Measurements from ENCODE around the gene TAF1B. TPM values are rescaled to one million over a fixed set of nuclear protein-coding genes. Genes with fewer than 3 reads are reported as not detected.
A peak's percentile ranks its signal among the peaks of the same experiment; 100 is the strongest.

The TAF1B gene
- total and polyA plus RNA-seq, 4 donors, result 16.7 to 43.5 (median 24.0) TPM

GRCh38 chr2:9799729-9800632 lies 43.3 kb upstream of the TAF1B start:
- Histone ChIP-seq H3K27ac (ENCODE audit: low read depth, low read length) (no peak overlapping the region), H3K36me3 (ENCODE audit: control insufficient read depth, insufficient read depth, low read length) (no peaks in the 10 kb centered on the region), H3K9me3 (ENCODE audit: control insufficient read depth, insufficient read depth, low read length) (no peaks in the 10 kb centered on the region), H3K27me3 (ENCODE audit: control insufficient read depth, insufficient read depth, low read length) (no peaks in the 10 kb centered on the region), H3K4me3 (ENCODE audit: low read depth, low read length) (no peak overlapping the region), H3K4me1 (ENCODE audit: control insufficient read depth, insufficient read depth, low read length) (peaks cover 40% of the 10 kb centered on the region)
- WGBS (ENCODE audit: insufficient coverage), result 28% methylated on average over 12 of the region's 14 CpGs
- peak; percentile 62 to 92 (median 70) for DNase-seq (ENCODE audit: low read depth in 4 of 6, low spot score in 6 of 6)

GRCh38 chr2:9800639-9800974 lies 42.7 kb upstream of the TAF1B start:
- DNase-seq (ENCODE audit: low read depth in 4 of 6, low spot score in 6 of 6), result no peak
- 91% methylated on average over 3 of the region's 5 CpGs for WGBS (ENCODE audit: insufficient coverage)
- H3K4me3 ChIP-seq (ENCODE audit: low read depth, low read length), result no peak overlapping the region
- H3K36me3 ChIP-seq (ENCODE audit: control insufficient read depth, insufficient read depth, low read length), result no peaks in the 10 kb centered on the region
- no peaks in the 10 kb centered on the region for H3K9me3 ChIP-seq (ENCODE audit: control insufficient read depth, insufficient read depth, low read length)
- H3K27me3 ChIP-seq (ENCODE audit: control insufficient read depth, insufficient read depth, low read length), result no peaks in the 10 kb centered on the region
- H3K4me1 ChIP-seq (ENCODE audit: control insufficient read depth, insufficient read depth, low read length), result peaks cover 42% of the 10 kb centered on the region
- no peak overlapping the region for H3K27ac ChIP-seq (ENCODE audit: low read depth, low read length)

GRCh38 chr2:9800975-9801726 lies 42.1 kb upstream of the TAF1B start:
- Histone ChIP-seq H3K27me3 (ENCODE audit: control insufficient read depth, insufficient read depth, low read length) (no peaks in the 10 kb centered on the region), H3K27ac (ENCODE audit: low read depth, low read length) (no peak overlapping the region), H3K4me3 (ENCODE audit: low read depth, low read length) (no peak overlapping the region), H3K36me3 (ENCODE audit: control insufficient read depth, insufficient read depth, low read length) (no peaks in the 10 kb centered on the region), H3K4me1 (ENCODE audit: control insufficient read depth, insufficient read depth, low read length) (peaks cover 47% of the 10 kb centered on the region), H3K9me3 (ENCODE audit: control insufficient read depth, insufficient read depth, low read length) (no peaks in the 10 kb centered on the region)
- no peak for DNase-seq (ENCODE audit: low read depth in 4 of 6, low spot score in 6 of 6)
- WGBS (ENCODE audit: insufficient coverage), result 82% methylated on average over 24 of the region's 25 CpGs

- no peak overlapping the region for H3K4me3 ChIP-seq (ENCODE audit: low read depth, low read length)
- peak in 1 of 6 donors; percentile 53 for DNase-seq (ENCODE audit: low read depth in 4 of 6, low spot score in 6 of 6)
- no peaks in the 10 kb centered on the region for H3K27me3 ChIP-seq (ENCODE audit: control insufficient read depth, insufficient read depth, low read length)
- H3K27ac ChIP-seq (ENCODE audit: low read depth, low read length), result peak overlapping the region; percentile 25
- 75% methylated on average over 8 of the region's 8 CpGs for WGBS (ENCODE audit: insufficient coverage)
- no peaks in the 10 kb centered on the region for H3K9me3 ChIP-seq (ENCODE audit: control insufficient read depth, insufficient read depth, low read length)
- no peaks in the 10 kb centered on the region for H3K36me3 ChIP-seq (ENCODE audit: control insufficient read depth, insufficient read depth, low read length)
- peaks cover 59% of the 10 kb centered on the region for H3K4me1 ChIP-seq (ENCODE audit: control insufficient read depth, insufficient read depth, low read length)
Observed at GRCh38 chr2:9802576-9802993, 40.7 kb upstream of the TAF1B start.

GRCh38 chr2:9803023-9803805 lies 40.1 kb upstream of the TAF1B start:
- no peaks in the 10 kb centered on the region for H3K9me3 ChIP-seq (ENCODE audit: control insufficient read depth, insufficient read depth, low read length)
- peaks cover 59% of the 10 kb centered on the region for H3K4me1 ChIP-seq (ENCODE audit: control insufficient read depth, insufficient read depth, low read length)
- H3K4me3 ChIP-seq (ENCODE audit: low read depth, low read length), result no peak overlapping the region
- no peaks in the 10 kb centered on the region for H3K27me3 ChIP-seq (ENCODE audit: control insufficient read depth, insufficient read depth, low read length)
- H3K36me3 ChIP-seq (ENCODE audit: control insufficient read depth, insufficient read depth, low read length), result no peaks in the 10 kb centered on the region
- peak overlapping the region; percentile 25 for H3K27ac ChIP-seq (ENCODE audit: low read depth, low read length)
- WGBS (ENCODE audit: insufficient coverage), result 79% methylated on average over 14 of the region's 17 CpGs
- no peak for DNase-seq (ENCODE audit: low read depth in 4 of 6, low spot score in 6 of 6)

GRCh38 chr2:9805435-9806297 lies 37.6 kb upstream of the TAF1B start:
- H3K27me3 ChIP-seq (ENCODE audit: control insufficient read depth, insufficient read depth, low read length), result no peaks in the 10 kb centered on the region
- H3K4me1 ChIP-seq (ENCODE audit: control insufficient read depth, insufficient read depth, low read length), result peaks cover 48% of the 10 kb centered on the region
- no peaks in the 10 kb centered on the region for H3K36me3 ChIP-seq (ENCODE audit: control insufficient read depth, insufficient read depth, low read length)
- no peak overlapping the region for H3K4me3 ChIP-seq (ENCODE audit: low read depth, low read length)
- no peak for DNase-seq (ENCODE audit: low read depth in 4 of 6, low spot score in 6 of 6)
- H3K9me3 ChIP-seq (ENCODE audit: control insufficient read depth, insufficient read depth, low read length), result no peaks in the 10 kb centered on the region
- H3K27ac ChIP-seq (ENCODE audit: low read depth, low read length), result no peak overlapping the region
- WGBS (ENCODE audit: insufficient coverage), result 54% methylated on average over 8 of the region's 8 CpGs

GRCh38 chr2:9806298-9806610 lies 37.0 kb upstream of the TAF1B start:
- no peak for DNase-seq (ENCODE audit: low read depth in 4 of 6, low spot score in 6 of 6)
- Histone ChIP-seq H3K36me3 (ENCODE audit: control insufficient read depth, insufficient read depth, low read length) (no peaks in the 10 kb centered on the region), H3K4me3 (ENCODE audit: low read depth, low read length) (no peak overlapping the region), H3K27ac (ENCODE audit: low read depth, low read length) (no peak overlapping the region), H3K27me3 (ENCODE audit: control insufficient read depth, insufficient read depth, low read length) (no peaks in the 10 kb centered on the region), H3K4me1 (ENCODE audit: control insufficient read depth, insufficient read depth, low read length) (peaks cover 42% of the 10 kb centered on the region), H3K9me3 (ENCODE audit: control insufficient read depth, insufficient read depth, low read length) (no peaks in the 10 kb centered on the region)
- WGBS (ENCODE audit: insufficient coverage), result 100% methylated on average over 1 of the region's 1 CpG

- Histone ChIP-seq H3K4me3 (ENCODE audit: low read depth, low read length) (no peak overlapping the region), H3K36me3 (ENCODE audit: control insufficient read depth, insufficient read depth, low read length) (no peaks in the 10 kb centered on the region), H3K4me1 (ENCODE audit: control insufficient read depth, insufficient read depth, low read length) (peaks cover 38% of the 10 kb centered on the region), H3K27ac (ENCODE audit: low read depth, low read length) (no peak overlapping the region), H3K9me3 (ENCODE audit: control insufficient read depth, insufficient read depth, low read length) (no peaks in the 10 kb centered on the region), H3K27me3 (ENCODE audit: control insufficient read depth, insufficient read depth, low read length) (no peaks in the 10 kb centered on the region)
- no peak for DNase-seq (ENCODE audit: low read depth in 4 of 6, low spot score in 6 of 6)
- WGBS (ENCODE audit: insufficient coverage), result 94% methylated on average over 12 of the region's 12 CpGs
Observed at GRCh38 chr2:9806656-9807055, 36.6 kb upstream of the TAF1B start.

- no peaks in the 10 kb centered on the region for H3K36me3 ChIP-seq (ENCODE audit: control insufficient read depth, insufficient read depth, low read length)
- peaks cover 34% of the 10 kb centered on the region for H3K4me1 ChIP-seq (ENCODE audit: control insufficient read depth, insufficient read depth, low read length)
- no peaks in the 10 kb centered on the region for H3K9me3 ChIP-seq (ENCODE audit: control insufficient read depth, insufficient read depth, low read length)
- no peak overlapping the region for H3K27ac ChIP-seq (ENCODE audit: low read depth, low read length)
- WGBS (ENCODE audit: insufficient coverage), result 78% methylated on average over 15 of the region's 15 CpGs
- H3K27me3 ChIP-seq (ENCODE audit: control insufficient read depth, insufficient read depth, low read length), result no peaks in the 10 kb centered on the region
- H3K4me3 ChIP-seq (ENCODE audit: low read depth, low read length), result no peak overlapping the region
- no peak for DNase-seq (ENCODE audit: low read depth in 4 of 6, low spot score in 6 of 6)
Observed at GRCh38 chr2:9807056-9807455, 36.2 kb upstream of the TAF1B start.
